ENCODE measurements around the gene FCRL5.

Gene FCRL5

DNA sequence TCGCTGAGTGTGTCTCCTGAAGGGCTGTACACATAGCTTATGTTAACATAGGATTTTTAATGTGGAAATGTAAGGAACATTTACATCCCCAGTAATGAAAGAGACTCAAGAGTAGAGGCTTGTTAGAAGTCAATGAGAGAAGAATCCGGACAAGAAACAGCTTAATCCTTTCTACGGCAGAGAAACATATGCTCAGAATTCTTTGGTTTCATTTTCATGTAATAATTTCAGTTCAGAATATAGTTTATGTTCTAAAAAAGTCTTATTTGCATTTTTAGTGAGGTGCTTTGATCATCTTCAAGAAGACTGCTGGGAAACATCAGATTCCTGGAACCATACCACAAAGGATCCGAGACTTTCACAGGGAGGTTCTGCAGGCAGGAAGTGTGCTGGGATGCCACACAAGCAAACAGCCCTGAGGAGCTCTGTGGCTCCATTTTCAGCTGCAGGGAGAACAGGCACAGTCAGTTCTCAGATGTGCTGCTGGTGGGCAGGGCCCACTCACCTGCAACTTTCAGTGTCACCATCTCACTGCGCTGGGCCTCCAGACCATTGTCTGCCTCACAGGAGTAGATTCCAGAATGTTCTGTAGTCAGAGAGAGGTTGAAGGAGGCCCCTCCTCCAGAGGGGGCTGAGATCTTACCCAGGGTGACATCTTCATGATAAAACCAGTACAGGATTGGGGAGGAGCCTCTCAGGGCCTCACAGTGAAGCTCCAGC, 28.4 kb downstream of the FCRL5 start:
- Histone ChIP-seq H3K36me3 (ENCODE audit: insufficient read depth, low read length) (no peaks in the 10 kb centered on the region), H3K79me2 (ENCODE audit: control insufficient read depth, insufficient read depth, low read length, unreplicated experiment) (no peaks in the 10 kb centered on the region), H2AFZ (ENCODE audit: low read length, unreplicated experiment) (no peak overlapping the region), H3K4me1 (ENCODE audit: control insufficient read depth, insufficient read depth, low read length, unreplicated experiment) (no peaks in the 10 kb centered on the region), H3K27ac (ENCODE audit: low read depth, low read length) (no peak overlapping the region), H3K4me3 (ENCODE audit: low read depth, low read length) (no peak overlapping the region), H3K27me3 (ENCODE audit: insufficient read depth, low read length) (peaks cover 37% of the 10 kb centered on the region; the same call in 1 of the 2 replicates)

DNA sequence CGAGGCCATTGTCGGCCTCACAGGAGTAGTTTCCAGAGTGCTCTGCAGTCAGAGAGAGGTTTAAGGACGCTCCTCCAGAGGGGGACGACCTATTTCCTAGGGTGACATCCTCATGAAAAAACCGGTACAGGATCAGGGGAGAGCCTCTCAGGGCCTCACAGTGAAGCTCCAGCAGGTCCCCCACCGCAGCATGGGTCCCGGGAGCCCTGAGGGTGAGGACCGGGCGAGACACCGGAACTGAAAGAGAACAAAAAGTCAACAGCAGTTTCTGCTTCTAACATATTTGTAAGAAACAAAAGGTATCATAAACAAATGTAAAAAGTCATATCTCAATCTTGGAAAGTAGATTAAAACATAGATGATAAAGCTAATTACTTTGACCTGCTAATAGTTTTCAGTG, 31.3 kb downstream of the FCRL5 start:
- Histone ChIP-seq H3K27me3 (ENCODE audit: insufficient read depth, low read length) (peaks cover 47% of the 10 kb centered on the region; the same call in 1 of the 2 replicates), H3K4me3 (ENCODE audit: low read depth, low read length) (no peak overlapping the region), H3K36me3 (ENCODE audit: insufficient read depth, low read length) (no peaks in the 10 kb centered on the region), H2AFZ (ENCODE audit: low read length, unreplicated experiment) (no peak overlapping the region), H3K79me2 (ENCODE audit: control insufficient read depth, insufficient read depth, low read length, unreplicated experiment) (no peaks in the 10 kb centered on the region), H3K4me1 (ENCODE audit: control insufficient read depth, insufficient read depth, low read length, unreplicated experiment) (no peaks in the 10 kb centered on the region), H3K27ac (ENCODE audit: low read depth, low read length) (no peak overlapping the region)

DNA sequence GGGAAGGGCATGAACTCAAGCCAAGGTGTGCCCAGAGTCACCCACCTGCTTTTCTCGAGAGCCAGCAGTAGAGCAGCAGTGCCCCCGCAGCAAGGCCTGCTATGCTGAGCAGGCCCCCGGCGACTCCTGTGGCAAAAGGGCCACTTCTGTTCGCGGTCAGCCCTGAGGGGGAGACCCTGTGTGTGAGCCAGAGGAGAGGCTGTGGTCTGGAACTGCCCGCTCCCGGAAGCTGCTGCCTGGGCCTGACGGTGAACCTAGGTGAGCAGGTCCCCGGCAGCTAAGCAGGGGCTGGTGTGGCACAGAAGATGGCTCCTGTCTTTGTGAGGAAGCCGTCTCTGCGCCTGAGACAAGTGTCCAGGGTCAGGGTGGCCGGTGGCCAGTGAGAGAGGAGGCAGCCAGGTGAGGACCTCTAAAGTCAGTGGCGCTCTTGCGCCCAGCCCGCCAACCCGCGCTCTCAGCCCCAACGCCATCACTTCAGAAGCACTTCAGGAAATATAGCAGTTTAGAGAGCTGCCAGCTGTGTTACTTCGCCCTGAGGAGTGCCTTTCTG, 31.9 kb downstream of the FCRL5 start:
- Histone ChIP-seq H3K4me1 (ENCODE audit: control insufficient read depth, insufficient read depth, low read length, unreplicated experiment) (no peaks in the 10 kb centered on the region), H3K4me3 (ENCODE audit: low read depth, low read length) (no peak overlapping the region), H3K27ac (ENCODE audit: low read depth, low read length) (no peak overlapping the region), H3K36me3 (ENCODE audit: insufficient read depth, low read length) (no peaks in the 10 kb centered on the region), H3K27me3 (ENCODE audit: insufficient read depth, low read length) (peaks cover 49% of the 10 kb centered on the region; the same call in 1 of the 2 replicates), H3K79me2 (ENCODE audit: control insufficient read depth, insufficient read depth, low read length, unreplicated experiment) (no peaks in the 10 kb centered on the region), H2AFZ (ENCODE audit: low read length, unreplicated experiment) (no peak overlapping the region)

DNA sequence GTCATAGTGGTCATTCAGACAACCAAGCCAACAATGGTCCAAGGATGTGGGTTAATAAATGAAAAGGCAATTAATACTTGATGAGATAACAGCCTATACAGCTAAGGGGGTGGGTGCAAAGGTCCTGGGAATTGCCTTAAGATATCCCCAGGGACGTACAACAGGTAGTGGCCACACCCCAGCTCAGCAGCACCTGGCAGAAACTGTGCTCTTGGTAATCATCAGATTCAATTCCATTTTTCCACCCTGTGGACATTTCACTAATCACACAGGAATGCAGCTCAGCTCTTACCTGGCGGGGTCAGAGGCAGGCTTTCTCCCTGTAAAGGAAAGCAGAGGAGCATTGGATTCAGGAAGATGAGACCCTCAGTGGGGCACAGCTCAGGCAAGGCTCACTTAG, 32.9 kb downstream of the FCRL5 start:
- Histone ChIP-seq H3K27me3 (ENCODE audit: insufficient read depth, low read length) (peaks cover 53% of the 10 kb centered on the region; the same call in 1 of the 2 replicates), H3K27ac (ENCODE audit: low read depth, low read length) (no peak overlapping the region), H3K4me1 (ENCODE audit: control insufficient read depth, insufficient read depth, low read length, unreplicated experiment) (no peaks in the 10 kb centered on the region), H3K79me2 (ENCODE audit: control insufficient read depth, insufficient read depth, low read length, unreplicated experiment) (no peaks in the 10 kb centered on the region), H2AFZ (ENCODE audit: low read length, unreplicated experiment) (no peak overlapping the region), H3K36me3 (ENCODE audit: insufficient read depth, low read length) (no peaks in the 10 kb centered on the region), H3K4me3 (ENCODE audit: low read depth, low read length) (no peak overlapping the region)

DNA sequence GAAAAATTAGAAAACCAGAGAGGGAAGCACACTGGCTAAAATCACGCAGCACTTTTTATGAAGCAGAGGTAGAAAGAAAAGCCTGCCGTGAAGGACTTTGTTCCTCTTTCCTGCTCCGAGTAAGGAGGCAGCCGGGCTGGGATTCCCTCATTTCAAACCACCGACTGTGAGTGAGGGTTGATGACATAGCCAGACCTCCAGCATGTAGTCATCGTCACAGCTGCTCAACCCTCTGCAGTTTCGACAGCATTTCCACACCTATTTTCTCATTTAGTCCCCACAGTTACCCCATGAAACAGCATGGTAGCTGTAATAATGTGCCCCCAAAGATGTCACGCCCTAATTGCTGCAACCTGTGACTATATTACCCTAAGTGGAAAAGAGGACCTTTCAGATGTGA, 35.3 kb downstream of the FCRL5 start:
- no peak overlapping the region for H2AFZ ChIP-seq (ENCODE audit: low read length, unreplicated experiment)
- H3K36me3 ChIP-seq (ENCODE audit: insufficient read depth, low read length): no peaks in the 10 kb centered on the region
- no peaks in the 10 kb centered on the region for H3K79me2 ChIP-seq (ENCODE audit: control insufficient read depth, insufficient read depth, low read length, unreplicated experiment)
- no peaks in the 10 kb centered on the region for H3K4me1 ChIP-seq (ENCODE audit: control insufficient read depth, insufficient read depth, low read length, unreplicated experiment)
- no peak overlapping the region for H3K4me3 ChIP-seq (ENCODE audit: low read depth, low read length)
- no peak overlapping the region for H3K27ac ChIP-seq (ENCODE audit: low read depth, low read length)
- H3K27me3 ChIP-seq (ENCODE audit: insufficient read depth, low read length): peaks cover 38% of the 10 kb centered on the region; the same call in 1 of the 2 replicates

DNA sequence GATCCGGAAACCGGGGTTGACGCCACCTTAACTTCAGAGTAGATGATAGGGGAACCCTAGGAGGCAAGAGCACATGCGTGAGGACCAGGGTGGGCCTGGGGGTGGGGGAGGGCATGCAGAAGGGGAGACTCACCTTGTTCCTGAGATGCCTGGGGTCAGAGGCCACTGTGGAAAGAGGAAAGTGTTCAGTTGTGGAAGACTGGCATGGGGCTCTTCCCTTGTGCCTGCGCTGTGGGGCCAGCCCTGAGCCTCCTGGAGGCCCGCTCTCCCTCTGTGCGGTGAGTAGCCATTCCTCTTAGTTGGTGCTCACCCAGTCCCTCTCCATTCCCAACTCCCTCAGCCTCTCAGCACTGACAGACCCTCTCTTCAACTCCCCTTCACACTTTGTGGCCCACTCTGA, 36.6 kb downstream of the FCRL5 start:
- H3K79me2 ChIP-seq (ENCODE audit: control insufficient read depth, insufficient read depth, low read length, unreplicated experiment): no peaks in the 10 kb centered on the region
- no peak overlapping the region for H3K4me3 ChIP-seq (ENCODE audit: low read depth, low read length)
- H3K4me1 ChIP-seq (ENCODE audit: control insufficient read depth, insufficient read depth, low read length, unreplicated experiment): no peaks in the 10 kb centered on the region
- peaks cover 25% of the 10 kb centered on the region; the same call in 1 of the 2 replicates for H3K27me3 ChIP-seq (ENCODE audit: insufficient read depth, low read length)
- H3K36me3 ChIP-seq (ENCODE audit: insufficient read depth, low read length): no peaks in the 10 kb centered on the region
- no peak overlapping the region for H3K27ac ChIP-seq (ENCODE audit: low read depth, low read length)
- no peak overlapping the region for H2AFZ ChIP-seq (ENCODE audit: low read length, unreplicated experiment)

DNA sequence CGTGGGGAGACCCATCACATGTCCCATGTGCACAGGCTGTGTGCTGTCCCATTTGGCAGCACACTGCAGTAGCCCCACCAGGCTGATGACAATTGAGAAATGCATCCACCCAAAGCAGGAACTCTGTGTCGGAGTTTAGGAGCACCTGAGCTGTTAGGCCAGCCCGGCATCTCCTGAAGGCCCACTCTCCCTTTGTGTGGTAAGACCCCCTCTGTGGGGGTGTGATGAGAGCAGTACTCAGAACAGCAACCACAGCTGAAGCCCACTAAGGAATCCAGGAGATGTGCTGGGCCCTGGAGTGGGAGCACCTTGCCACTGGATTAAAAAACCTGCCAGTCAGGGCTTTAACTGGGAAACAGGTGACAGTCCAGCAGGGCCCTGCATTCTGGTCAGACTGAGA, 37.2 kb downstream of the FCRL5 start:
- H3K27ac ChIP-seq (ENCODE audit: low read depth, low read length): no peak overlapping the region
- H3K4me1 ChIP-seq (ENCODE audit: control insufficient read depth, insufficient read depth, low read length, unreplicated experiment): no peaks in the 10 kb centered on the region
- H3K79me2 ChIP-seq (ENCODE audit: control insufficient read depth, insufficient read depth, low read length, unreplicated experiment): no peaks in the 10 kb centered on the region
- H3K36me3 ChIP-seq (ENCODE audit: insufficient read depth, low read length): no peaks in the 10 kb centered on the region
- H2AFZ ChIP-seq (ENCODE audit: low read length, unreplicated experiment): no peak overlapping the region
- H3K27me3 ChIP-seq (ENCODE audit: insufficient read depth, low read length): peaks cover 23% of the 10 kb centered on the region; the same call in 1 of the 2 replicates
- no peak overlapping the region for H3K4me3 ChIP-seq (ENCODE audit: low read depth, low read length)

- Histone ChIP-seq H3K79me2 (ENCODE audit: control insufficient read depth, insufficient read depth, low read length, unreplicated experiment) (no peaks in the 10 kb centered on the region), H3K36me3 (ENCODE audit: insufficient read depth, low read length) (no peaks in the 10 kb centered on the region), H3K27ac (ENCODE audit: low read depth, low read length) (no peak overlapping the region), H2AFZ (ENCODE audit: low read length, unreplicated experiment) (no peak overlapping the region), H3K27me3 (ENCODE audit: insufficient read depth, low read length) (peaks cover 15% of the 10 kb centered on the region; the same call in 1 of the 2 replicates), H3K4me1 (ENCODE audit: control insufficient read depth, insufficient read depth, low read length, unreplicated experiment) (no peaks in the 10 kb centered on the region), H3K4me3 (ENCODE audit: low read depth, low read length) (no peak overlapping the region)
Measured at GRCh38 chr1:157512036-157512969, 40.0 kb downstream of the FCRL5 start.

DNA sequence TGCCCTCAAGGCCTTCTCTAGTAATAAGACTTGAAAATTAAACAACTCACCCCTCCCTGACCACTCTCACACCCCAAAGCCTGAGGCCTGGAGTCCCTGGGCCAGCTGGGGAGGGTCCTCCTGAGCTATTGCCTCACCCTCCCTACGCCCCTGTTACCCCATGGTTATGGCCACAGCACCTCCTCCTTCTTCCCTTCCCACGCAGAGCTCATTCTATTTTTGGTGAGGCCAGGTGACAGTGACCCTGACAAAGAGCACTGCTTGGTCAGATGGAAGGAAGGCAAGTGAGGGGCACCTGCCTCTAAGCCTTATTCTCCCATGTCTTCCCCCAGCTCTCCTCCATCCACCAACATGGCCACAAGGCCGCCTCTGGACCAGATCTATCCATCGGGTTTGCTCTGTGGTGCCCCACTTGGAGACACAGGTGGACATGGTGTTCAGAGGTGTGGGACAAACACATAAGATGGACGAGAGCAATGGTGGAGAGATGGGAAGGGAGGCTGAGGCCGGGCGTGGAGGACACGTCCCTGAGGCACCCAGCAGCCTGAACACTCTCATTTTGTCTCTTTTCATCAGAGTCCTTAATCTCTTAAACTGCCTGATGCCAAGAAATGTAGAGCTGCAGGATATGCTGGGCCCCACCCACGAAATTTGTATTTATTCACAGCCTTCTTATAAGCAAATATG, 42.6 kb downstream of the FCRL5 start:
- Histone ChIP-seq H3K4me1 (ENCODE audit: control insufficient read depth, insufficient read depth, low read length, unreplicated experiment) (no peaks in the 10 kb centered on the region), H3K27ac (ENCODE audit: low read depth, low read length) (no peak overlapping the region), H3K4me3 (ENCODE audit: low read depth, low read length) (no peak overlapping the region), H3K36me3 (ENCODE audit: insufficient read depth, low read length) (no peaks in the 10 kb centered on the region), H3K79me2 (ENCODE audit: control insufficient read depth, insufficient read depth, low read length, unreplicated experiment) (no peaks in the 10 kb centered on the region), H2AFZ (ENCODE audit: low read length, unreplicated experiment) (no peak overlapping the region), H3K27me3 (ENCODE audit: insufficient read depth, low read length) (peaks cover 5% of the 10 kb centered on the region; the same call in 1 of the 2 replicates)
